Keratinocyte (primary cell): ENCODE results near the gene PLXDC1. TPM values are rescaled to one million over a fixed set of nuclear protein-coding genes. Genes with fewer than 3 reads are reported as not detected.

Experiments used
- DNase-seq: peaks from one replicate; pipeline ENCODE4 v3.0.0-alpha.2; 2011; ENCODE audit warnings: low read depth, missing footprints, low spot score
- FAIRE-seq: peaks from 2 replicates; lab custom pipeline; 2011; peaks lifted over from hg19 to GRCh38; lab: Jason Lieb, UNC
- H2AFZ ChIP-seq: 2 replicates; pipeline ENCODE4 v1.6.0; 2012; ENCODE audit warnings: low read length, control low read depth, inconsistent platforms; ENCODE audit not compliant: control insufficient read depth
- H3K27ac ChIP-seq: 2 replicates; pipeline ENCODE4 v1.5.1; 2011; ENCODE audit warnings: low read length; ENCODE audit not compliant: control insufficient read depth, insufficient read depth
- H3K27me3 ChIP-seq: 3 replicates; pipeline ENCODE4 v1.6.0; 2011; ENCODE audit warnings: low read length; ENCODE audit not compliant: control insufficient read depth, insufficient read depth; ENCODE audit errors: extremely low read depth
- H3K36me3 ChIP-seq, 2 experiments: 2 replicates in 1 of 2; 3 replicates in 1 of 2; pipeline ENCODE4 v1.5.1; 2011; ENCODE audit warnings: low read length in 2 of 2, mild to moderate bottlenecking in 1 of 2; ENCODE audit not compliant: control insufficient read depth in 2 of 2, insufficient read depth in 2 of 2; ENCODE audit errors: extremely low read depth in 1 of 2
- H3K4me1 ChIP-seq: 3 replicates; pipeline ENCODE4 v1.5.1; 2011; ENCODE audit warnings: low read length; ENCODE audit not compliant: control insufficient read depth, insufficient read depth; ENCODE audit errors: extremely low read depth
- H3K4me2 ChIP-seq: 3 replicates; pipeline ENCODE4 v1.6.0; 2011; ENCODE audit warnings: low read depth, low read length; ENCODE audit not compliant: control insufficient read depth, insufficient read depth; ENCODE audit errors: extremely low read depth
- H3K4me3 ChIP-seq, 3 experiments: fragments of 200-600 bp in 1 of 3; sonication (generic) in 1 of 3; 2 replicates in 2 of 3; 3 replicates in 1 of 3; pipeline ENCODE4 v1.5.1; 2011 to 2016; ENCODE audit warnings: low read length in 3 of 3, mild to moderate bottlenecking in 3 of 3, control low read depth in 2 of 3, inconsistent platforms in 1 of 3, low read depth in 1 of 3, mixed read lengths in 1 of 3, mixed run types in 1 of 3, moderate library complexity in 1 of 3; ENCODE audit not compliant: control insufficient read depth in 2 of 3, insufficient read depth in 2 of 3; ENCODE audit errors: extremely low read depth in 1 of 3
- H3K79me2 ChIP-seq: 2 replicates; pipeline ENCODE4 v1.6.0; 2012; ENCODE audit warnings: low read length; ENCODE audit not compliant: control insufficient read depth, insufficient read depth
- H3K9ac ChIP-seq: 3 replicates; pipeline ENCODE4 v1.6.0; 2011; ENCODE audit warnings: low read length; ENCODE audit not compliant: control insufficient read depth, insufficient read depth; ENCODE audit errors: extremely low read depth
- H3K9me1 ChIP-seq: 3 replicates; pipeline ENCODE4 v1.6.0; 2011; ENCODE audit warnings: low read length; ENCODE audit not compliant: control insufficient read depth, insufficient read depth; ENCODE audit errors: extremely low read depth
- H3K9me3 ChIP-seq: 2 replicates; pipeline ENCODE4 v1.5.1; 2012; ENCODE audit warnings: low read depth, low read length; ENCODE audit not compliant: control insufficient read depth
- H4K20me1 ChIP-seq: 3 replicates; pipeline ENCODE4 v1.6.0; 2011; ENCODE audit warnings: low read length; ENCODE audit not compliant: control insufficient read depth, insufficient read depth; ENCODE audit errors: extremely low read depth
- EZH2 ChIP-seq: IDR thresholded peaks from one replicate; pipeline ENCODE4 v1.6.1; 2012; ENCODE audit warnings: inconsistent platforms, mild to moderate bottlenecking, low read length, moderate library complexity
- dilution Hi-C: fragments of 300-500 bp; cut with MboI; formaldehyde crosslinking; loops from one replicate; pipeline ENCODE4 v1.7.0; 2020; ENCODE audit warnings: low sequenced_read_pairs; ENCODE audit not compliant: extremely low pct_ligation_motif_present
- polyA plus RNA-seq, 5 experiments: library from polyadenylated mRNA; depleted of rRNA in 3 of 5; stranded (reverse) in 3 of 5; stranded (forward) in 1 of 5; unstranded in 1 of 5; fragments of >200 nt; gene quantifications; 1 replicate in 1 of 5; 2 replicates in 3 of 5; 3 replicates in 1 of 5; pipeline versions ENCODE4 v1.2.1 to v1.2.3, GENCODE V29; 2011 to 2012; ENCODE audit warnings: missing spikeins in 2 of 5, low read depth in 1 of 5, low replicate concordance in 1 of 5
- TF ChIP-seq, protein P1 (sequence below), 3 experiments: IDR thresholded peaks in 1 of 3; conservative IDR thresholded peaks in 1 of 3; optimal IDR thresholded peaks in 1 of 3; 2 replicates in 2 of 3; 3 replicates in 1 of 3; pipeline versions ENCODE3 to v1.5.1; 2011; ENCODE audit warnings: low read length in 3 of 3, mild to moderate bottlenecking in 3 of 3, moderate library complexity in 2 of 3, control low read depth in 1 of 3, inconsistent platforms in 1 of 3; ENCODE audit not compliant: insufficient read depth in 2 of 3; ENCODE audit errors: extremely low read depth in 1 of 3

The PLXDC1 gene
- polyA plus RNA-seq, 1 donor (not counting 4 experiments of a cell fraction or from before 2014, with no cell fraction given): 0.35 TPM

DNA sequence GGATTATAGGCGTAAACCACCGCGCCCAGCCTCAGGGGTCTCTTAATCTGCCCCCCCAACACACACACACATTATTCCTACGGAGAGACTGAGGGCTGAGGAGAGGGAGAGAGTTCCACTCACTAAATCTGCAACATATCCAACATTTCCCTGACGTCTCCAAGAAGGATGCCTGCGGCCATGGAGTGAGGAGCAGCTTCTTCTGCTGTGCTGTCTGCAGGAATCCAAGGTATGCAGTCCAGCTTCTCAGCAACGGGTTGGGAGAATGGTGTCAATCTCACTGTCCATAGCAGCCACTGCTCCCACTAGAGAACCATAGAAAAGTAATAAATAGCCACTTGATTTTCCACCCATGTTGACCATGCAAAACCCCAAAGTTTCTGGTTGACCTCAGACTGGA is 5.1 kb upstream of the PLXDC1 start:
- no peak for FAIRE-seq
- Histone ChIP-seq H3K27ac (no peak overlapping the region), H3K9me3 (no peaks in the 10 kb centered on the region), H4K20me1 (no peaks in the 10 kb centered on the region), H2AFZ (no peak overlapping the region), H3K36me3 (no peaks in the 10 kb centered on the region), H3K27me3 (peaks cover 9% of the 10 kb centered on the region), H3K4me2 (no peak overlapping the region), H3K9me1 (no peaks in the 10 kb centered on the region), H3K4me1 (peaks cover 18% of the 10 kb centered on the region), H3K9ac (no peak overlapping the region), H3K4me3 (no peak overlapping the region), H3K79me2 (no peaks in the 10 kb centered on the region)
- TF ChIP-seq, protein P1, sequence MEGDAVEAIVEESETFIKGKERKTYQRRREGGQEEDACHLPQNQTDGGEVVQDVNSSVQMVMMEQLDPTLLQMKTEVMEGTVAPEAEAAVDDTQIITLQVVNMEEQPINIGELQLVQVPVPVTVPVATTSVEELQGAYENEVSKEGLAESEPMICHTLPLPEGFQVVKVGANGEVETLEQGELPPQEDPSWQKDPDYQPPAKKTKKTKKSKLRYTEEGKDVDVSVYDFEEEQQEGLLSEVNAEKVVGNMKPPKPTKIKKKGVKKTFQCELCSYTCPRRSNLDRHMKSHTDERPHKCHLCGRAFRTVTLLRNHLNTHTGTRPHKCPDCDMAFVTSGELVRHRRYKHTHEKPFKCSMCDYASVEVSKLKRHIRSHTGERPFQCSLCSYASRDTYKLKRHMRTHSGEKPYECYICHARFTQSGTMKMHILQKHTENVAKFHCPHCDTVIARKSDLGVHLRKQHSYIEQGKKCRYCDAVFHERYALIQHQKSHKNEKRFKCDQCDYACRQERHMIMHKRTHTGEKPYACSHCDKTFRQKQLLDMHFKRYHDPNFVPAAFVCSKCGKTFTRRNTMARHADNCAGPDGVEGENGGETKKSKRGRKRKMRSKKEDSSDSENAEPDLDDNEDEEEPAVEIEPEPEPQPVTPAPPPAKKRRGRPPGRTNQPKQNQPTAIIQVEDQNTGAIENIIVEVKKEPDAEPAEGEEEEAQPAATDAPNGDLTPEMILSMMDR (optimal IDR thresholded peaks at IDR 0.05 in 1 of 3, IDR thresholded peaks at IDR 0.05 in 1 of 3, conservative IDR thresholded peaks at IDR 0.05 in 1 of 3; ENCODE audit: extremely low read depth in 1 of 3, insufficient read depth in 2 of 3, low read length in 3 of 3): no peak
- dilution Hi-C loops: no loop called here
- DNase-seq: no peak

DNA sequence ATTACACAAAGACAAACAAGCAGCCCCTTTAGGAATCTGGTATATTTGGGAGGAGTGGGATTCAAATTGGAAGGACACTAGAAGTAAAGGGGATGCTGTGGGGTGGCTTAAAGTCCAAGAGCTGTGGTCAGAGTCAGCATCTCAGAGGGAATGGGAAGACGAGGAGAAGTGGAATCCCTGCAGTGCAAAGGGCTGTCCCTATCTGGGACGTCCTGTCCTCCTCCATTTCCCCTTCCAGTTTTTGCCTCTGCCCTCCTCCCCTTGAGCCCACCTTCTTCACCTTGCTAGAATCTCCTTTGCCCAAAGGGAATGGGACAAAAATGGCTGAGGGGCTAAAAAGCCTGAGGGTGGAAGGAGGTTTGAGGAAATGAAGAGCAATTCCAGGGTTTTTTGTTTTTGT is 4.2 kb upstream of the PLXDC1 start:
- Histone ChIP-seq H3K9me3 (no peaks in the 10 kb centered on the region), H3K79me2 (no peaks in the 10 kb centered on the region), H3K27me3 (peaks cover 15% of the 10 kb centered on the region), H3K9ac (no peak overlapping the region), H3K4me1 (peaks cover 18% of the 10 kb centered on the region), H3K4me3 (no peak overlapping the region), H2AFZ (no peak overlapping the region), H3K27ac (no peak overlapping the region), H3K36me3 (no peaks in the 10 kb centered on the region), H4K20me1 (no peaks in the 10 kb centered on the region), H3K4me2 (no peak overlapping the region), H3K9me1 (no peaks in the 10 kb centered on the region)
- dilution Hi-C loops: no loop called here
- DNase-seq (no peak), FAIRE-seq (no peak)
- TF ChIP-seq EZH2: no peak
- TF ChIP-seq, protein P1 (optimal IDR thresholded peaks at IDR 0.05 in 1 of 3, IDR thresholded peaks at IDR 0.05 in 1 of 3, conservative IDR thresholded peaks at IDR 0.05 in 1 of 3; ENCODE audit: extremely low read depth in 1 of 3, insufficient read depth in 2 of 3, low read length in 3 of 3): no peak
